H1 (cell line): ENCODE results near the gene ENAH. TPM values are rescaled to one million over a fixed set of nuclear protein-coding genes. Genes with fewer than 3 reads are reported as not detected.
A peak's percentile ranks its signal among the peaks of the same experiment; 100 is the strongest.

Source experiments
- CTCF ChIA-PET: fragments of 300-600 bp; sonication (Branson Sonifier 250); formaldehyde crosslinking; loops from one replicate; lab custom pipeline; 2021; ENCODE audit not compliant: partially characterized antibody; lab: Charles Lee
- POLR2A ChIA-PET: fragments of 300-600 bp; sonication (Branson Sonifier 250); formaldehyde crosslinking; loops from one replicate; lab custom pipeline; 2021; ENCODE audit warnings: inconsistent platforms; ENCODE audit not compliant: partially characterized antibody; lab: Charles Lee
- DNase-seq, 2 experiments: peaks; one replicate each; pipeline versions ENCODE4 v3.0.0 to v3.0.0-alpha.2; 2010 to 2022; ENCODE audit warnings: low spot score in 2 of 2, low read depth in 1 of 2, mixed read lengths in 1 of 2
- FAIRE-seq: peaks from 2 replicates; lab custom pipeline; 2011; peaks lifted over from hg19 to GRCh38; lab: Jason Lieb, UNC
- H2AFZ ChIP-seq: 2 replicates; pipeline ENCODE4 v1.8.1; 2012; ENCODE audit warnings: low read length, inconsistent platforms
- H2AK5ac ChIP-seq: 2 replicates; pipeline ENCODE4 v1.6.1; 2013; ENCODE audit warnings: low read depth, low read length
- H2BK120ac ChIP-seq: replicated peaks from 2 replicates; pipeline ENCODE3; 2013; ENCODE audit warnings: low read depth, low read length, inconsistent platforms
- H2BK12ac ChIP-seq: 2 replicates; pipeline ENCODE4 v1.6.1; 2013; ENCODE audit warnings: low read depth, low read length
- H2BK15ac ChIP-seq: 2 replicates; pipeline ENCODE4 v1.6.1; 2013; ENCODE audit warnings: low read length
- H2BK20ac ChIP-seq: 2 replicates; pipeline ENCODE4 v1.6.1; 2013; ENCODE audit warnings: low read length
- H2BK5ac ChIP-seq: 2 replicates; pipeline ENCODE4 v1.6.1; 2013; ENCODE audit warnings: low read depth, low read length
- H3K14ac ChIP-seq: 2 replicates; pipeline ENCODE4 v1.6.1; 2013; ENCODE audit warnings: inconsistent platforms; ENCODE audit not compliant: insufficient read length
- H3K18ac ChIP-seq: 2 replicates; pipeline ENCODE4 v1.6.1; 2013; ENCODE audit warnings: low read length; ENCODE audit errors: extremely low read depth
- H3K23ac ChIP-seq: 2 replicates; pipeline ENCODE4 v1.6.1; 2013; ENCODE audit warnings: inconsistent platforms; ENCODE audit not compliant: insufficient read length
- H3K23me2 ChIP-seq: 2 replicates; pipeline ENCODE4 v1.6.1; 2013; ENCODE audit warnings: low read depth, low read length
- H3K27ac ChIP-seq: 2 replicates; pipeline ENCODE4 v1.6.1; 2011; ENCODE audit warnings: low read depth, low read length, inconsistent platforms
- H3K27me3 ChIP-seq, 4 experiments: replicated peaks in 1 of 4; 1 replicate in 1 of 4; 2 replicates in 3 of 4; pipeline versions ENCODE4 v1.6.1 to v1.8.1; 2011 to 2013; ENCODE audit warnings: low read length in 3 of 4, mild to moderate bottlenecking in 3 of 4, inconsistent platforms in 2 of 4, mixed read lengths in 2 of 4, moderate library complexity in 1 of 4; ENCODE audit not compliant: control insufficient read depth in 3 of 4, insufficient read depth in 3 of 4; ENCODE audit errors: extremely low read depth in 1 of 4
- H3K36me3 ChIP-seq, 4 experiments: 2 replicates each; pipeline versions ENCODE4 v1.6.1 to v1.8.1; 2011 to 2013; ENCODE audit warnings: mild to moderate bottlenecking in 4 of 4, low read length in 3 of 4, moderate library complexity in 2 of 4, control low read depth in 1 of 4, inconsistent platforms in 1 of 4; ENCODE audit not compliant: insufficient read depth in 4 of 4, control insufficient read depth in 2 of 4
- H3K4ac ChIP-seq: replicated peaks from 2 replicates; pipeline ENCODE3; 2013; ENCODE audit warnings: low read length, low read depth, mixed read lengths, inconsistent platforms; ENCODE audit not compliant: insufficient read length
- H3K4me1 ChIP-seq, 4 experiments: replicated peaks in 1 of 4; 1 replicate in 1 of 4; 2 replicates in 3 of 4; pipeline versions ENCODE4 v1.6.1 to v1.8.1; 2011 to 2013; ENCODE audit warnings: low read length in 3 of 4, inconsistent platforms in 2 of 4, mixed read lengths in 1 of 4; ENCODE audit not compliant: insufficient read depth in 4 of 4, control insufficient read depth in 3 of 4
- H3K4me2 ChIP-seq, 2 experiments: 2 replicates each; pipeline versions ENCODE4 v1.6.1 to v1.8.1; 2011 to 2013; ENCODE audit warnings: low read depth in 2 of 2, low read length in 2 of 2, control low read depth in 1 of 2, inconsistent platforms in 1 of 2, mild to moderate bottlenecking in 1 of 2; ENCODE audit not compliant: insufficient read depth in 1 of 2
- H3K4me3 ChIP-seq, 4 experiments: fragments of 200-600, 300-600 bp in 1 of 4; sonication (generic), shearing (Covaris generic), sonication (Bioruptor Twin) in 1 of 4; 2 replicates each; pipeline versions ENCODE4 v1.5.1 to v1.8.1; 2011 to 2016; ENCODE audit warnings: low read length in 4 of 4, low read depth in 3 of 4, control low read depth in 2 of 4, inconsistent platforms in 2 of 4, mild to moderate bottlenecking in 2 of 4, mixed read lengths in 1 of 4, moderate library complexity in 1 of 4; ENCODE audit not compliant: insufficient read depth in 2 of 4; ENCODE audit errors: extremely low read depth in 1 of 4
- H3K56ac ChIP-seq: replicated peaks from 2 replicates; pipeline ENCODE3; 2013; ENCODE audit warnings: low read depth, mild to moderate bottlenecking, mixed read lengths, low read length, inconsistent platforms; ENCODE audit not compliant: insufficient read length
- H3K79me1 ChIP-seq: 2 replicates; pipeline ENCODE4 v1.6.1; 2013; ENCODE audit warnings: low read depth, low read length, control low read depth
- H3K79me2 ChIP-seq, 2 experiments: 2 replicates each; pipeline versions ENCODE4 v1.6.1 to v1.8.1; 2012 to 2013; ENCODE audit warnings: low read length in 2 of 2, mild to moderate bottlenecking in 2 of 2, inconsistent platforms in 1 of 2; ENCODE audit not compliant: insufficient read depth in 2 of 2, control insufficient read depth in 1 of 2
- H3K9ac ChIP-seq, 4 experiments: replicated peaks in 1 of 4; 1 replicate in 1 of 4; 2 replicates in 3 of 4; pipeline versions ENCODE4 v1.6.1 to v1.8.1; 2011 to 2013; ENCODE audit warnings: low read depth in 3 of 4, low read length in 3 of 4, control low read depth in 2 of 4, mild to moderate bottlenecking in 2 of 4, moderate library complexity in 2 of 4, inconsistent platforms in 1 of 4; ENCODE audit errors: extremely low read depth in 1 of 4
- H3K9me3 ChIP-seq, 2 experiments: 2 replicates each; pipeline versions ENCODE4 v1.6.1 to v1.8.1; 2012 to 2013; ENCODE audit warnings: mild to moderate bottlenecking in 2 of 2, moderate library complexity in 2 of 2, control low read depth in 1 of 2, inconsistent platforms in 1 of 2, low read depth in 1 of 2, low read length in 1 of 2, mixed read lengths in 1 of 2; ENCODE audit not compliant: insufficient read depth in 2 of 2
- H4K20me1 ChIP-seq, 2 experiments: replicated peaks in 1 of 2; 2 replicates each; pipeline versions ENCODE3 to v1.8.1; 2011 to 2013; ENCODE audit warnings: inconsistent platforms in 2 of 2, low read length in 2 of 2, mild to moderate bottlenecking in 1 of 2; ENCODE audit not compliant: insufficient read depth in 2 of 2, control insufficient read depth in 1 of 2
- H4K5ac ChIP-seq: 2 replicates; pipeline ENCODE4 v1.6.1; 2013; ENCODE audit warnings: low read length, low read depth, mixed read lengths, inconsistent platforms; ENCODE audit not compliant: insufficient read length
- H4K8ac ChIP-seq: 2 replicates; pipeline ENCODE4 v1.8.0; 2013; ENCODE audit warnings: mild to moderate bottlenecking, moderate library complexity, low read length, inconsistent platforms; ENCODE audit not compliant: insufficient read depth; ENCODE audit errors: extremely low read depth
- H4K91ac ChIP-seq: replicated peaks from 2 replicates; pipeline ENCODE3; 2013; ENCODE audit warnings: low read length, mixed read lengths, inconsistent platforms; ENCODE audit not compliant: insufficient read length
- CHD1 ChIP-seq: IDR thresholded peaks from 2 replicates; pipeline ENCODE4 v1.6.1; 2012; ENCODE audit warnings: low read depth, low read length, improper control_type of control experiment
- GABPA ChIP-seq: IDR thresholded peaks from 2 replicates; pipeline ENCODE4 v1.6.1; 2011; ENCODE audit warnings: mild to moderate bottlenecking, low read length, moderate library complexity, borderline replicate concordance; ENCODE audit not compliant: insufficient read depth
- KDM1A ChIP-seq: fragments of 200-600, 300-600 bp; sonication (generic); IDR thresholded peaks from 2 replicates; pipeline ENCODE4 v1.7.1; 2016; ENCODE audit warnings: mild to moderate bottlenecking, low read length, borderline replicate concordance
- KDM4A ChIP-seq: IDR thresholded peaks from one replicate; pipeline ENCODE4 v1.7.1; 2012; ENCODE audit warnings: low read depth, mild to moderate bottlenecking, moderate library complexity, low read length, inconsistent platforms; ENCODE audit not compliant: severe bottlenecking
- PHF8 ChIP-seq: fragments of 200-600 bp; sonication (generic); conservative IDR thresholded peaks from 2 replicates; pipeline ENCODE4 v1.7.1; 2012; ENCODE audit warnings: low read depth, mild to moderate bottlenecking, inconsistent platforms, low read length, moderate library complexity
- POLR2AphosphoS5 ChIP-seq: IDR thresholded peaks from 2 replicates; pipeline ENCODE4 v1.6.1; 2011; ENCODE audit warnings: low read depth, low read length
- SP2 ChIP-seq: IDR thresholded peaks from 2 replicates; pipeline ENCODE4 v1.6.1; 2012; ENCODE audit warnings: mild to moderate bottlenecking, low read length, inconsistent platforms
- TAF7 ChIP-seq: optimal IDR thresholded peaks from 2 replicates; pipeline ENCODE3; 2011; ENCODE audit warnings: low read depth, mild to moderate bottlenecking, inconsistent platforms, low read length, moderate library complexity, borderline replicate concordance
- WGBS, 2 experiments: shearing (Covaris generic) in 1 of 2; methylation state at CpG; one replicate each; pipeline versions ENCODE4 v1.1.6 to v1.1.7; 2013 to 2015; ENCODE audit warnings: low lambda C conversion rate in 2 of 2, mixed read lengths in 2 of 2, inconsistent platforms in 1 of 2, low coverage in 1 of 2, missing lambda C conversion rate in 1 of 2; ENCODE audit not compliant: insufficient replicate concordance in 2 of 2, insufficient coverage in 1 of 2, insufficient read length in 1 of 2; ENCODE audit errors: extremely low coverage in 1 of 2, missing lambda C conversion rate in 1 of 2; 5-methylcytosine and 5-hydroxymethylcytosine counted together
- polyA plus RNA-seq, 7 experiments: library from polyadenylated mRNA; depleted of rRNA in 3 of 7; stranded (reverse) in 5 of 7; unstranded in 2 of 7; fragments of >200 nt in 5 of 7; fragments of 200-250 nt in 2 of 7; gene quantifications; 1 replicate in 5 of 7; 2 replicates in 1 of 7; 4 replicates in 1 of 7; pipeline versions ENCODE4 v1.2.1 to v1.2.3, GENCODE V29; 2011 to 2013; ENCODE audit warnings: missing spikeins in 2 of 7, mixed read lengths in 2 of 7
- total RNA-seq: library from RNA; stranded (reverse); fragmentation: NEBNext Ultra II Directional; extraction: Animal tissue kit (Norgen Biotek cat#: 25700); gene quantifications from 2 replicates; pipeline ENCODE4 v1.2.1, GENCODE V29; 2021
- TF ChIP-seq, protein P1 (sequence below): IDR thresholded peaks from 2 replicates; pipeline ENCODE4 v1.6.1; 2011; ENCODE audit warnings: low read length, improper control_type of control experiment
- TF ChIP-seq, protein P2 (sequence below): IDR thresholded peaks from 2 replicates; pipeline ENCODE4 v1.6.1; 2011; ENCODE audit warnings: low read depth, mild to moderate bottlenecking, low read length; ENCODE audit not compliant: insufficient read depth
- TF ChIP-seq, protein P3 (sequence below): IDR thresholded peaks from 2 replicates; pipeline ENCODE4 v1.6.1; 2012; ENCODE audit warnings: inconsistent platforms

ENAH gene
- total and polyA plus RNA-seq, 2 of the 8 experiments (the other 6 are each of a cell fraction or from before 2014, with no cell fraction given): 39.1 to 335 TPM

- WGBS, 2 experiments: 91% methylated on average over 7 of the region's 7 CpGs; no CpG with 5 or more reads in 1 of the 2 experiments
- Histone ChIP-seq H3K18ac (no peak overlapping the region), H2BK120ac (no peak overlapping the region), H2BK12ac (no peak overlapping the region), H3K56ac (no peak overlapping the region), H3K4me1 (peaks cover 0 to 6% (median 0%) of the 10 kb centered on the region in 4 experiments; a peak in 2 of 7 replicates), H2BK20ac (no peak overlapping the region), H4K91ac (no peak overlapping the region), H2AK5ac (no peak overlapping the region), H3K79me1 (no peaks in the 10 kb centered on the region; the same call in 1 of the 2 replicates), H2BK15ac (no peak overlapping the region), H3K9me3 (no peaks in the 10 kb centered on the region), H4K5ac (no peak overlapping the region), H3K23ac (no peak overlapping the region), H2AFZ (no peak overlapping the region), H4K8ac (no peak overlapping the region), H3K14ac (no peak overlapping the region), H3K9ac (no peak overlapping the region), H3K4me2 (no peak overlapping the region), H3K36me3 (peaks cover 3 to 27% (median 12%) of the 10 kb centered on the region in 4 experiments; a peak in 7 of 8 replicates), H2BK5ac (0 out of 2 replicates have a peak overlapping the region, but pooled peaks have one; percentile 1), H3K27me3 (no peaks in the 10 kb centered on the region), H3K4me3 (no peak overlapping the region), H3K4ac (no peak overlapping the region), H4K20me1 (peaks cover 1 to 7% of the 10 kb centered on the region in 2 experiments), H3K27ac (no peak overlapping the region), H3K79me2 (peaks cover 7 to 66% of the 10 kb centered on the region in 2 experiments), H3K23me2 (no peaks in the 10 kb centered on the region)
- DNase-seq: no peak
- ChIA-PET POLR2A (interaction anchor here (0.6 to 1.5 kb wide), 4 partner anchors 23 to 615 kb away, joined by 3 to 4 read pairs (median 3); partner anchors contain the start of gene ENAH), CTCF (interaction anchor here (0.7 to 1.6 kb wide), 6 partner anchors 12 to 206 kb away, joined by 3 to 4 read pairs (median 3); no protein-coding TSS in a partner anchor)
- FAIRE-seq: no peak
- TF ChIP-seq GABPA (no peak), TAF7 (no peak), PHF8 (no peak), POLR2AphosphoS5 (no peak), SP2 (no peak), CHD1 (no peak), KDM1A (no peak), KDM4A (no peak)
- TF ChIP-seq, protein P1, sequence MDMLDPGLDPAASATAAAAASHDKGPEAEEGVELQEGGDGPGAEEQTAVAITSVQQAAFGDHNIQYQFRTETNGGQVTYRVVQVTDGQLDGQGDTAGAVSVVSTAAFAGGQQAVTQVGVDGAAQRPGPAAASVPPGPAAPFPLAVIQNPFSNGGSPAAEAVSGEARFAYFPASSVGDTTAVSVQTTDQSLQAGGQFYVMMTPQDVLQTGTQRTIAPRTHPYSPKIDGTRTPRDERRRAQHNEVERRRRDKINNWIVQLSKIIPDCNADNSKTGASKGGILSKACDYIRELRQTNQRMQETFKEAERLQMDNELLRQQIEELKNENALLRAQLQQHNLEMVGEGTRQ: no peak
- TF ChIP-seq, protein P2, sequence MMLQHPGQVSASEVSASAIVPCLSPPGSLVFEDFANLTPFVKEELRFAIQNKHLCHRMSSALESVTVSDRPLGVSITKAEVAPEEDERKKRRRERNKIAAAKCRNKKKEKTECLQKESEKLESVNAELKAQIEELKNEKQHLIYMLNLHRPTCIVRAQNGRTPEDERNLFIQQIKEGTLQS: no peak
- TF ChIP-seq, protein P3, sequence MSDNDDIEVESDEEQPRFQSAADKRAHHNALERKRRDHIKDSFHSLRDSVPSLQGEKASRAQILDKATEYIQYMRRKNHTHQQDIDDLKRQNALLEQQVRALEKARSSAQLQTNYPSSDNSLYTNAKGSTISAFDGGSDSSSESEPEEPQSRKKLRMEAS: no peak
Observed at GRCh38 chr1:225565847-225566246, 87.1 kb downstream of the ENAH start.
